Inflammatory macrophage treated with lipopolysaccharide for 4 hours (primary cell): Measurements from ENCODE around the gene CELF2.
A peak's percentile ranks its signal among the peaks of the same experiment; 100 is the strongest.

Experiments
- DNase-seq: peaks from one replicate; pipeline ENCODE4 v3.0.0-alpha.2; 2020

CELF2 gene

DNA sequence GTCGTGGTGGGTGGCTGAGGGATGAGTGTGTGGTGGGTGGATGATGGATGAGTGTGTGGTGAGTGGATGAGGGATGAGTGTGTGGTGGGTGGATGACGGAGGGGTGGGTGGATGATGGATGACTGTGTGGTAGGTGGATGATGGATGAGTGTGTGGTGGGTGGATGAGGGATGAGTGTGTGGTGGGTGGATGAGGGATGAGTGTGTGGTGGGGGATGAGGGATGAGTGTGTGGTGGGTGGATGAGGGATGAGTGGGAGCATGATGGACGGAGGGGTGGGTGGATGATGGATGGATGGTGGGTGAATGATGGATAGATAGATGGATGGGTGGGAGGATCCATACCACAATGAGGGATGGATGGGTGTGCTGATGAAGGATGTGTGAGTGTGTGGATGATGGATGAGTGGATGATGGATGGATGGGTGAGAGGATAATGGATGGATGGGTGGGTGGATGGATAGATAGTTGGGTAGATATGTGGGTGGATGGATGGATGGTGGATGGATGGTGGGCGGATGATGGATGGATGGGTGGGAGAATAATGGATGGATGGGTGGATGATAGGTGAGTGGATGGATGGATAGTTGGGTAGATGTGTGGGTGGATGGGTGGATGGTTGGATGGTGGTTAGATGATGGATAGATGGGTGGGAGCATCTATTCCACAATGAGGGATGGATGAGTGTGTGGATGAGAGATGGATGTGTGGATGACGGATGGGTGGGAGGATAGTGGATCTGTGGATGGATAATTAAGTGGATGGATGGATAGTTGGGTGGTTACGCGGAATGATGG lies 266.8 kb downstream of the CELF2 start:
- no peak for DNase-seq

- no peak for DNase-seq
These were observed 267.5 kb downstream of the CELF2 start for GRCh38 chr10:11285171-11285570.

DNA sequence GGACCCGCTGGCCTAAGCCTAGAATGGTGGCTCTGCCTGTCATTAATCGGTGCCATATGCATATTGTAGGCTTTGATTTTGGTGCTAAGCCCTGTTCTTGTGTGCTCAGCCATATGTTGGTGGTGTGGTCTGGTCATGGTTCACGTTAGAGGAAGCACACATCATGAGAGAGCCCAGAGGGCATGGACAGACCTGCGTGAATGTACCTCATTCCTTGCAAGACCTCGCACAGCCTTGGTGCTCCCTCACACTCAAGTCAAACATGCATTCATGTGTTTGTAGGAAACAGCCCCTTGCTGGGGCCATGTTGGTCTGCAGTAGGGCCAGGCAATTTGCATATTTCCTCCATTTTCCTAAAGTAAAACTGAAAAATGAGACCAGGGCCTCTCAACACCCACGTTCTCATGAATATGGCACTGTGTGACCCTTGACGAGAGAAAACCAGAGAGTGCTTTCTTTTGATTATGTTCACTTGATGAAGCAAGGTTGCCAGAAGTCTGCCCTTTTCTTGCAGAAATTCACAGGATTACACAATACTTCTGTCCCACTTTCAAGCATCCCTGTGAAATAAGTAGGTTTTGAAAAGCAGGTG lies 268.7 kb downstream of the CELF2 start:
- peak; percentile 88 for DNase-seq

GRCh38 chr10:11288302-11288701 lies 270.6 kb downstream of the CELF2 start:
- no peak for DNase-seq

- DNase-seq: no peak
These were observed 272.7 kb downstream of the CELF2 start for GRCh38 chr10:11290156-11290890.

DNA sequence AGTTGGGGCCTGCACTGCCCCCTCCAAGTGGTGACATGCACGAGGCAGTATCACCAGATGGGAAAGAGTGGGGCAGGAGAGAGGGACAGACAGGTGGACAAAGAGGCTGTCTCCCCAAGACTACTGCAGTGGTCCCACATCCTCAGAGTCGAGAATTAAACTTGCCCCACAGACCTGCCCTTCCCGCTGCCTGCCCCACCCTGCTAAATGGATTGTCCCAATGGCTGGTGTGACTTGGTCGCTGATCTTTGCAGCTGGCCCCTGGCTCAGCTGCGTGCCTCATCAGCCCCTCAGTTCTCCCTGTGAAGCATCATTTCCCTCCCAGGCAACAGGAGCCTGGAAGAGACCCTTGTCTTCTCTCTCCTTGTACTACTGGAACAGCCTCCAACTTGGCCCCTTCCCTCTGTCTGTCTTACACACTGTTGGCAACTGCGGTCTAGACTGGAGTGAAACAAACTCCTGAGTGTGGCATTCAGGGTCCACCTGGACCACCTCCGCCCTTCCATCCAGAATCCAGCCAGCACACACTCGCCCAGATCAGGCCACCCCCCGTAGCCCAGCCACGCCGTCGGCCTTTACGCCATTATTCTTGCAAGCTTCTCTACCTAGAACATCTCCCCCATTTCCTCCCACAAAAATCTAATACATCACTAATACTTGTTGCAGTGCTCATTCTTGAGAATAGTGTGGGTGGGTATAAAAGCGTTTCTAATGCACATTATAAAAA lies 275.1 kb downstream of the CELF2 start:
- DNase-seq: no peak

GRCh38 chr10:11293332-11293731 lies 275.7 kb downstream of the CELF2 start:
- no peak for DNase-seq

GRCh38 chr10:11294831-11295450 lies 277.3 kb downstream of the CELF2 start:
- DNase-seq: no peak

DNA sequence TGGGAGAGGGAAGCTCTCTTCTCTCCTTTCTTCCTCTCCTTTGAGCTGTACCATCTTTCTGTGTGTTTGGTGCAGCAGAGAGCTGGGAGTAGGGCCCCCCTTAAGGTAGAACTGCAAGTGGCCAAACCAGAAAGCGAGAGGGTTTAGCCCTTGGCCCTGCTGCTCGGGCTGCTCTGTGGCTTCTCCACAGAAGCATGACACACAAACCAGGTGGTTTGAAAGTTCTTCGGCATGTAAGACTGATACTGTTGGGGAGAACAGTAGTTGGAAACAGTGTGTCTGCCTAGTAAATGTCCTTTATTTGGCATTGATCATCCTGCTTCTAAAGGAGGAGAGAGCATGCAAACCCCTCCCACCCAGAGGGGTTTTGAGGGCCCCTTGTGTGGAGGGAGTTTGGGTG lies 277.8 kb downstream of the CELF2 start:
- DNase-seq: no peak

DNA sequence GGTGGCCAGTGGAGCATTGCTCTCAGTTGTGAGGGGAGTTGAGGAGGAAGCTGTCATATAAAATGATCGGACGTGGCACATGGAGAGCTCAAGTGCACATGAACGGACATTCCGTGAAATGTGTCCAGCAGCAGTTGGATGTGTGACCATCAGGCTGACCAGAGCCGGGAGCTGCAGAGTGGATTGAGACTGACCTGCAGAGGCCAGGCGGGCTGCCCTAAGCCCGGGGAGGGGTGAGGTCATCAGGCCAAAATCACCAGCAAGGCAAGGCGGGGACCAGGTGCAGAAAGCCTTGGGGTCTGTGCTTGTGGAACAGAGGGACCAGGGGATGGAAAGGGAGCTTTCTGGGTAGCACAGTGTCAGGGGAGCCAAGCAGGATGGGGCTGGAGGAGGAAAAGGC lies 279.5 kb downstream of the CELF2 start:
- no peak for DNase-seq

GRCh38 chr10:11298116-11298515 lies 280.4 kb downstream of the CELF2 start:
- DNase-seq: no peak

- DNase-seq: no peak
These were observed 281.5 kb downstream of the CELF2 start for GRCh38 chr10:11299125-11299524.

DNA sequence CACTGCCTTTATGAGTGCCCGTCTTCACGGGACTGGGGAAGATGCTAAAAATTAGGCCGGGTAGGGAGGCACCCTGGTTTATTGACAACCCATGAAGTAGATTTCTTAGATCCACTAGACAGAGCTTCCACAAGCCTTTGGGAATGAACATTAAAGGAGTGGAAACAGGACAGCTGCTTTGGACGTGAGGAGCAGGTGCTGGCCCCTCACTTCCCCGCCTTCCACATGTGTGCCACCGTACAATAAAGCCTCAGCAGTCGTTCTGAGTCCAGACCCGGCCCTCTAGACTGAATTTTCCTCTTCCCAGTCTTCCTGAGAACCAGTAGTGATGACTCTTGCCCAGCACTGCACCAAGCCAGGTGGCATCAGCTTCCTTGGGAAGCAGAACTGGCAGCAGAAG lies 282.4 kb downstream of the CELF2 start:
- DNase-seq: no peak

GRCh38 chr10:11300563-11300962 lies 282.9 kb downstream of the CELF2 start:
- no peak for DNase-seq

GRCh38 chr10:11301571-11302111 lies 284.0 kb downstream of the CELF2 start:
- DNase-seq: no peak

GRCh38 chr10:11302181-11302580 lies 284.5 kb downstream of the CELF2 start:
- DNase-seq: no peak

DNA sequence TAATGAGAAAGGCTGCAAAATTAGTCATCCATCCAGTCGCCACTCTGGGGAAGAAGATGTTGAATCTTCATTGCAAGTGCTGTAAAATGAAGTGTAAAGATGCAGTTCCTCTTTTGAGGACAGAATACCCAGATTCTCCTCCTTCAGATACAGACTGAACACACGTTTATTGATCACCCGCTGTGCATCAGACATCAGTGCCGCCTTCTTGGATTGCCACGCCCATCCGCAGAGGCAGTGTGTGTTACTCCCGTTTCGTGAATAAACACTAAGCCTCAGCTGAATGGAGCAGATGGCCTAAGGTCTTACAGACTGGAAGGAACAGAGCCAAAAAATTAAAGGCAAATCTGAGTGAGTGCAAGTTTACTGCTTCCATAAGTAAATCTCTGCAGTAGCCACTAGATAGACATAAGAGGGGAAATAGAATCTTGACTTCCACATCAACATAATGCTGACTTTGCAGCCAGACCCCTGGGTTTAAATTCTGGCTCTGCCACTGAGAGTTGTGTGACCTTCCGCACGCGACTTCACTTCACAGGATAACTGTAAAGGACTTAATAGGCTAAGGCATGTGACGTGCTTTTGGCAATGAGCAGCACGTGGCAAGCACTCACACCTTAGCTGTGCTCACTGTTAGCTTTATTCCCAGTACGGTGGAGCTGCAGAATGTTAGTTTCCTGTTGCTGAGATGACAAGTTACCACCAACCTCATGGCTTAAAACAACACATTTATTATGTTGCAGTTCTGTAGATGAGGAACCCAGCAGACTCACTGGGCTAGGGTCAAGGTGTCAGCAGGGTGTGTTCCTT lies 285.9 kb downstream of the CELF2 start:
- DNase-seq: no peak

DNA sequence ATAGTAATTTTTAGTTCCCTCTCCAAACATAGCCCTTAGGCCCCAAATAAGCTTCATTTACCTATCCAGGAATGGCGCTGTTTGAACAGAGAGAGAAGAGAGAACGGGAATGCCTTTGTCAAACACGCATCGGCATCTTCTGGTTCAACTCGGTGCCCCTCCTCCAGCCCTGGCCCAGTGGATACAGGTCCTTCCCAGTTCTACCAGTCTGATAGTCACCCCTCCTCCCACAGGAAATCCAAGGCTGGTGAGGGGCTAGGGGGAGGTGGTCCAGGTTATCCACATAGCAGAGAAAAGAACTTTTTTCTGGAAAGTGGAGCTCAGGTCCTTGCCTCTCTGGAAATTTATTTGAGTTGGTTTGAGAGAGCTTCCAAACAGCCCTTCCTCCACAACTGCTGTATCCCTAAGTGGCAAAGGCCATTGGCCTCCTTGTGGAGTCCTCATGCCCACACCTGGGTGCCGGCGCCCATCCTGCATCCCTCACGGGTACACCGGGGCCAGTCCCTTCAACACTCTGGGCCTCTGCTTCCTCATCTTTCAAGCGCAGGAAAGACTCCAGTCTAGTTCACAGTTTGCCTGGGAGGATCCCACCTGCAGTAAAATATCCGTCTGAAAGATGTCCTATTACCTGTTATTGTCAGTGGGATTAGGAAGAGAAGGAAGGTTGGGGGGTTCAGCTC lies 287.4 kb downstream of the CELF2 start:
- DNase-seq: no peak

DNA sequence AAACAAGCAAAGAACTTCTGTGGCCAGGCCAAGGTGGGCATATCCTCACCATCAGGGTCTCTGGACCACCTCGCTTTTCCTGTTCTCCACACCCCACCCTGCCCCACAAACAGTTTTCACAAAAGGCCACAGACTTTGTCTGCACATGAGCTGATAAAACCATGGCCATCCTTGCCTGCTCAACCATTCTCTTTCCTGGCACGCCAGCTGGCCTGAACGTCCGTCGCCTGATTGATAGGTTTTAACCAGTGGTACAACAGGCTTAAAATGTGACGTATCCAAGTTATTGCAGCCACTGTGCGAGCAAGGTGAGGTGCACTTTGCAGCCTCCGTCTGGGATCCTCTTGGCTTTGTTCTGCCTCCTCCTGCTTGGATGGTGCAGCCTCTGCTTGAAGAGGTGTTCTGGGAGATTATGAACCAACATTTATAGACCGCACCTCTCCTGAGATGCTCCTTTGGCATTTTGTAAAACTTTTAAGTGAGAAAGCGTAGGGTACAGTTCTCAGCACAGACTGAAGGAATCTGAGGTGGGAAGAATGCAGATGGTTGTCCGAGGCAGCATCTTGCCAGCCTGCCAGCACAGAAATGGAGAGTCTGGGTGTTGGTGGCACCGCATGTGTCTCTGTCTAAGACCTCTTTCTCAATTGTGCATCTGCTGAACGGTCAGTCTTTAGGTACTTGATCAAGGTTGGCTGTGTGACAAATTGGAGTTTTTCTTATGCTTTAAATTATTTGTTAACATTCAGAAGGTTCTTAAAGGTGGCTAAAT lies 288.3 kb downstream of the CELF2 start:
- DNase-seq: no peak

- DNase-seq: no peak
These were observed 289.3 kb downstream of the CELF2 start for GRCh38 chr10:11307004-11307403.
